ENCODE measurements around the gene C11orf98. TPM values are rescaled to one million over a fixed set of nuclear protein-coding genes. Genes with fewer than 3 reads are reported as not detected.

Gene C11orf98
- total and polyA plus RNA-seq, 2 of the 13 experiments (the other 11 are each of a cell fraction or from before 2014, with no cell fraction given): 30.4 to 91.8 TPM

GRCh38 chr11:62621567-62622470, 43.2 kb downstream of the C11orf98 start, which contains the start of gene B3GAT3 (continued):
- 0 out of 2 replicates have a peak, but pooled peaks have one; percentile 14 for TF ChIP-seq AHDC1 (CRISPR knock-in tag; IDR thresholded peaks at IDR 0.05; ENCODE audit: borderline replicate concordance)
- TF ChIP-seq HNF1B (CRISPR knock-in tag; IDR thresholded peaks at IDR 0.05): peak; percentile 90
- peak; percentile 75 for TF ChIP-seq HDAC2 (CRISPR knock-in tag; IDR thresholded peaks at IDR 0.05)
- peak; percentile 30; the same call in 1 of the 2 replicates for TF ChIP-seq AHR (CRISPR knock-in tag; IDR thresholded peaks at IDR 0.05)
- peak; percentile 50; the same call in 1 of the 2 replicates for TF ChIP-seq ZNF143 (CRISPR knock-in tag; IDR thresholded peaks at IDR 0.05)
- no peak for TF ChIP-seq ZNF563 (CRISPR knock-in tag; IDR thresholded peaks at IDR 0.05)
- TF ChIP-seq ZHX1 (CRISPR knock-in tag; IDR thresholded peaks at IDR 0.05; ENCODE audit: low read depth): no peak
- TF ChIP-seq PBX2 (CRISPR knock-in tag; IDR thresholded peaks at IDR 0.05): no peak
- TF ChIP-seq ATF4 (CRISPR knock-in tag; IDR thresholded peaks at IDR 0.05): peak in 1 of 2 experiments; percentile 75; a peak in 2 of 4 replicates
- TF ChIP-seq BRF2 (CRISPR knock-in tag; IDR thresholded peaks at IDR 0.05): peak; percentile 93
- TF ChIP-seq TBX2 (CRISPR knock-in tag; IDR thresholded peaks at IDR 0.05; ENCODE audit: borderline replicate concordance): peak; percentile 94
- TF ChIP-seq RELA (CRISPR knock-in tag; IDR thresholded peaks at IDR 0.05): no peak
- TF ChIP-seq SAP130 (CRISPR knock-in tag; IDR thresholded peaks at IDR 0.05; ENCODE audit: low read depth): peak; percentile 99
- peak; percentile 91 for TF ChIP-seq TEAD3 (CRISPR knock-in tag; optimal IDR thresholded peaks at IDR 0.05; ENCODE audit: borderline replicate concordance)

Measured in HepG2 (cell line).